Gastroesophageal sphincter (tissue), 4 donors: ENCODE results near the gene TNFAIP6. TPM values are rescaled to one million over a fixed set of nuclear protein-coding genes. Genes with fewer than 3 reads are reported as not detected.
A peak's percentile ranks its signal among the peaks of the same experiment; 100 is the strongest.

Experiments used
- ATAC-seq: fragments of 150-250 bp; one replicate; pipeline ENCODE4 v1.9.1; 2016; ENCODE audit warnings: mild to moderate bottlenecking, moderate library complexity
- H3K27ac ChIP-seq, 4 donors: fragments of 200-600 bp; sonication (generic) in 3 of 4; 1 replicate in 3 of 4; 2 replicates in 1 of 4; pipeline ENCODE4 v1.5.1; 2016 to 2019
- H3K27me3 ChIP-seq: fragments of 200-600 bp; sonication (generic); one replicate; pipeline ENCODE4 v1.5.1; 2019
- H3K36me3 ChIP-seq, 2 donors: fragments of 200-600 bp; sonication (generic); one replicate each; pipeline ENCODE4 v1.5.1; 2019; ENCODE audit warnings: control low read depth in 1 of 2
- H3K4me1 ChIP-seq, 3 donors: fragments of 200-600 bp; sonication (generic); 1 replicate in 2 of 3; 2 replicates in 1 of 3; pipeline ENCODE4 v1.5.1; 2016 to 2019; ENCODE audit warnings: control low read depth in 2 of 3
- H3K4me3 ChIP-seq, 2 donors: fragments of 200-600 bp; sonication (generic); one replicate each; pipeline ENCODE4 v1.5.1; 2019; ENCODE audit warnings: mild to moderate bottlenecking in 1 of 2, moderate library complexity in 1 of 2
- H3K9me3 ChIP-seq, 3 donors: fragments of 200-600 bp; sonication (generic); one replicate each; pipeline ENCODE4 v1.5.1; 2017 to 2019; ENCODE audit warnings: control low read depth in 2 of 3
- EP300 ChIP-seq: sonication (generic); formaldehyde crosslinking; IDR thresholded peaks from one replicate; pipeline ENCODE4 v1.6.1; 2017; ENCODE audit warnings: antibody characterized with exemption, mild to moderate bottlenecking
- POLR2A ChIP-seq, 2 donors: fragments of 450-650 bp; IDR thresholded peaks; one replicate each; pipeline ENCODE4 v1.6.1; 2017; ENCODE audit warnings: antibody characterized with exemption in 2 of 2, mild to moderate bottlenecking in 2 of 2, moderate library complexity in 1 of 2
- POLR2AphosphoS5 ChIP-seq: sonication (generic); formaldehyde crosslinking; IDR thresholded peaks from one replicate; pipeline ENCODE4 v1.6.1; 2017; ENCODE audit warnings: antibody characterized with exemption
- WGBS, 2 donors: methylation state at CpG; one replicate each; pipeline ENCODE4 v1.1.5; 2018; ENCODE audit warnings: low coverage in 1 of 2; 5-methylcytosine and 5-hydroxymethylcytosine counted together
- total RNA-seq, 4 donors: library from RNA; depleted of rRNA; stranded (reverse); fragments of >200 nt; gene quantifications; one replicate each; pipeline ENCODE4 v1.1.0, GENCODE V29; 2016
- TF ChIP-seq, protein P1 (sequence below), 4 experiments: fragments of 200-600 bp in 2 of 4; fragments of 450-650 bp in 2 of 4; sonication (generic) in 1 of 4; IDR thresholded peaks; one replicate each; pipeline ENCODE4 v1.5.1; 2017 to 2019; ENCODE audit warnings: antibody characterized with exemption in 4 of 4, mild to moderate bottlenecking in 2 of 4, moderate library complexity in 2 of 4

Gene TNFAIP6
- total RNA-seq, 4 donors from 2014 or later, result 1.1 to 12.5 (median 5.5) TPM

DNA sequence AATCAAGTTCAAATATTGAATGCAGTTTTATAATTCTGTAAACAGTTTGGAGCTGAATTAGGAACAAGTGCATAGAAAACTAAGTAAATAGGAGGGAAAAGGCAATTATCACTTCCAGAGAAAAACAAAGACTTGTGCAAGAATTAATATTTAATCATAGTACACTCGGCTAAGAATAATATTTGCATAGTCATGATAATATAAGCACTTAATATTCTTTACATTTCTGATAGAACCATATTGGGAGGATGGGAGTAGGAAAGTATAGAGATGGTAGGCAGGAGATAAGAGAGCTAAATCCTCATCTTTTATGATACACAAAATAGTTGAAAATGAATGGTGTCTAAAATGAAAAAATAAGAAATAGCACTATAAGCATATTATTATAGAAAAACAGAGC lies 27.4 kb upstream of the TNFAIP6 start:
- no peak overlapping the region for H3K4me3 ChIP-seq
- H3K4me1 ChIP-seq, result no peaks in the 10 kb centered on the region
- TF ChIP-seq EP300 (no peak), POLR2AphosphoS5 (no peak), POLR2A (IDR thresholded peaks at IDR 0.05) (no peak)
- TF ChIP-seq, protein P1, sequence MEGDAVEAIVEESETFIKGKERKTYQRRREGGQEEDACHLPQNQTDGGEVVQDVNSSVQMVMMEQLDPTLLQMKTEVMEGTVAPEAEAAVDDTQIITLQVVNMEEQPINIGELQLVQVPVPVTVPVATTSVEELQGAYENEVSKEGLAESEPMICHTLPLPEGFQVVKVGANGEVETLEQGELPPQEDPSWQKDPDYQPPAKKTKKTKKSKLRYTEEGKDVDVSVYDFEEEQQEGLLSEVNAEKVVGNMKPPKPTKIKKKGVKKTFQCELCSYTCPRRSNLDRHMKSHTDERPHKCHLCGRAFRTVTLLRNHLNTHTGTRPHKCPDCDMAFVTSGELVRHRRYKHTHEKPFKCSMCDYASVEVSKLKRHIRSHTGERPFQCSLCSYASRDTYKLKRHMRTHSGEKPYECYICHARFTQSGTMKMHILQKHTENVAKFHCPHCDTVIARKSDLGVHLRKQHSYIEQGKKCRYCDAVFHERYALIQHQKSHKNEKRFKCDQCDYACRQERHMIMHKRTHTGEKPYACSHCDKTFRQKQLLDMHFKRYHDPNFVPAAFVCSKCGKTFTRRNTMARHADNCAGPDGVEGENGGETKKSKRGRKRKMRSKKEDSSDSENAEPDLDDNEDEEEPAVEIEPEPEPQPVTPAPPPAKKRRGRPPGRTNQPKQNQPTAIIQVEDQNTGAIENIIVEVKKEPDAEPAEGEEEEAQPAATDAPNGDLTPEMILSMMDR (IDR thresholded peaks at IDR 0.05), result no peak
- H3K36me3 ChIP-seq, result no peaks in the 10 kb centered on the region
- H3K27ac ChIP-seq, result no peak overlapping the region
- no peak for ATAC-seq
- H3K27me3 ChIP-seq, result no peaks in the 10 kb centered on the region
- 40 to 73% methylated on average over 1 of the region's 1 CpG for WGBS, 2 donors
- H3K9me3 ChIP-seq, result no peaks in the 10 kb centered on the region

DNA sequence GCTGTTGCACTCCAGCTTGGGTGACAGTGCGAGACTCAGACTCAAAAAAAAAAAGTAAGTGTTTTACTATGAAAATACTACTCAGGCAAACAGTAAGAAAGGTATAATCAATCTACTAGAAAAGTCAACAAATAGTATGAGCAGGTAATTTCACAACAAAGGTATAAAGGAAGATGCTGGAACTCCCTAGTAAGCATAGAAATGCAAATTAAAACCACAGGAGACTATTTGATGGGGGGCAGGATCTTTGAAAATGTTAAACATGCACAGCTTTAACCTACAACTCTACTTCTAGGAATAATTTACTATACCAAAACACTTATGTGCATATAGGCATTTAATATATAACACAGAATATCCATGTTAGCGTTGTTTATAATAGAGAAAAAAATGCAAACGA lies 24.3 kb upstream of the TNFAIP6 start:
- H3K36me3 ChIP-seq, result no peaks in the 10 kb centered on the region
- no peaks in the 10 kb centered on the region for H3K4me1 ChIP-seq
- TF ChIP-seq EP300, result no peak
- no peak for TF ChIP-seq POLR2A (IDR thresholded peaks at IDR 0.05)
- TF ChIP-seq POLR2AphosphoS5, result no peak
- TF ChIP-seq, protein P1 (IDR thresholded peaks at IDR 0.05), result no peak
- no peaks in the 10 kb centered on the region for H3K27me3 ChIP-seq
- 68 to 83% methylated on average over 3 of the region's 3 CpGs for WGBS, 2 donors
- no peak overlapping the region for H3K4me3 ChIP-seq
- ATAC-seq, result no peak
- no peak overlapping the region for H3K27ac ChIP-seq
- no peaks in the 10 kb centered on the region for H3K9me3 ChIP-seq

DNA sequence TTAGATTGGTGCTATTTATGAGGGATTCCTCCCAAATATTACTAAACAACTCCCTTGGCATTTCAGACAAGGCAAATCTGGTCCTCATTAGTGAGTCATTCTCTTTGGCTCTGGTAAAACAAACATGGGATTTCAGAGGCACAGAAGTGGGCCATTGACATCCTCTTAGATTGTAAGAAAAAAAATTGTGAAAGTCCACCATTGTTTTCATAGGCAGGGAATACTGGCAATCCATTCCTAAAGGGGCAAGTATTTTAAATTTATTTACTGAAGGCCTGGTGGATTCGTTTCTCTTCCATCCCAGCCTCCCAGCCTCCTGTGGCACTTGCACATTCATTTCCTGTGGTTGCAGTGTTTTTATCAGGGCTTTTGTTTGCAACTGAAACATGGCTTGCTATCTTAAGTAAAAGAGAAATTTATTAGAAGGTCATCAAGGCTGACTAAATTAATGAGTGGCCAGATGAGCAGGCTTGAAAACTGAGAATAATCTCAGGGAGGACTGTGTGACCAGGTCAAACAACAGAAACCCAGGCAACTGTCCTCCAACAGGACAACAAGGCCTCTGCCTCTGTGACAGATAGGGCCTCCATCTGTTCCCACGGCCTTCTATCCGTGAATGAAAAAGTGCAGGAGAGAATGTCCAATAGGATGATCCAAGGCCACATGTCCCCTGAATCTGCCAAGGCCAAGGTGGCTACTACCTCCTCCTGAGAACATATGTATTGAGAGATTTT lies 23.1 kb upstream of the TNFAIP6 start:
- Histone ChIP-seq H3K36me3 (no peaks in the 10 kb centered on the region), H3K9me3 (no peaks in the 10 kb centered on the region), H3K27me3 (no peaks in the 10 kb centered on the region), H3K4me3 (no peak overlapping the region), H3K27ac (peak overlapping the region in 3 of 4 donors; percentile 6 to 24 (median 24)), H3K4me1 (peaks cover 0 to 3% (median 0%) of the 10 kb centered on the region in 3 donors)
- TF ChIP-seq POLR2A (IDR thresholded peaks at IDR 0.05), result no peak
- TF ChIP-seq POLR2AphosphoS5, result peak; percentile 36
- 59 to 62% methylated on average over 3 of the region's 3 CpGs for WGBS, 2 donors
- peak; percentile 83 for ATAC-seq

DNA sequence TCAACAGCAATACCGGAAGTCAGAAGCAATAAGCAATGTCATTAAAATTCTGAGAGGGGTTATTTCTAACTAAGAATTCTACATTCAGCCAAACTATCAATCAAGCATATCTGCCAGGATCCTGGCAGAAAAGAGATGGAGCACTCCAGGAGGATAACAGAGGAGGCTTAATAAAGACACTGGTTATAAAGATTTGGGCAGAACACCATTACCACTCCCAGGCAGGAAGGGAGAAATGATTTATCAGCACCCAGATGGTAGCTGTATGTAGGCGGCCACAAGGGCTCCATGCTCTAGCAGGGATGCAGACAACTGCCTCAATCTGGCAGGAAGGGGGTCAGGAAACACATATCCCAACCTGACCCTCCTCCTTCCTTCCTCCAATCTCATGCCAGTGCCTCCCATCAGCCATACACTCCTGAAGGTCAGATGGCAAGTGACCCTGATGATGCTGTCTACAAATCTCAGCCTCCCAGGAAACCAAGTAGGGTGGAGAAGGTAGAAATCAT lies 20.5 kb upstream of the TNFAIP6 start:
- peaks cover 0 to 4% (median 0%) of the 10 kb centered on the region in 3 donors for H3K4me1 ChIP-seq
- H3K4me3 ChIP-seq, result no peak overlapping the region
- no peaks in the 10 kb centered on the region for H3K27me3 ChIP-seq
- no peak overlapping the region for H3K27ac ChIP-seq
- 58 to 100% methylated on average over 1 to 2 of the region's 2 CpGs for WGBS, 2 donors
- ATAC-seq, result no peak
- no peaks in the 10 kb centered on the region for H3K9me3 ChIP-seq
- H3K36me3 ChIP-seq, result no peaks in the 10 kb centered on the region
- TF ChIP-seq POLR2AphosphoS5 (no peak), POLR2A (IDR thresholded peaks at IDR 0.05) (no peak), EP300 (no peak)
- TF ChIP-seq, protein P1 (IDR thresholded peaks at IDR 0.05), result no peak

DNA sequence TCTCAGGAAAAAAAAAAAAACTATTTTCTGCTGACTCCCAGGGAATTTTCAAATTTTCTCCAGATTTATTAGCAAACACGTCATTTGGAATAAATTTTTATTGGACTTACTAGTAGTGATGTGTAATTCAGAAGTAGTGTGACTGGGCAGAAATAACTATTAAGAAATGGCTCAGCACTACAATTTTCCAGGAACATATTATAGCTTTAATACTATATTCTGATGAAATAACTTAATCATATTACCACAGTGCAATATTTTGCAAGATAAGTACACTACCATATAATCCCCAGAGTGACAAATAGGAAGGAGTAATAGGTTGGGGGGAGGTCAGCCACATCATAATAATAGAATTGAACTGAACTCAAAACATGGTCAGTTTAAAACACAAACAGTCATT lies 19.7 kb upstream of the TNFAIP6 start:
- Histone ChIP-seq H3K4me1 (peaks cover 0 to 4% (median 0%) of the 10 kb centered on the region in 3 donors), H3K4me3 (no peak overlapping the region), H3K27ac (no peak overlapping the region), H3K9me3 (no peaks in the 10 kb centered on the region), H3K36me3 (no peaks in the 10 kb centered on the region), H3K27me3 (no peaks in the 10 kb centered on the region)
- ATAC-seq, result no peak
- WGBS, 2 donors, result 59 to 67% methylated on average over 1 of the region's 1 CpG
- TF ChIP-seq POLR2A (IDR thresholded peaks at IDR 0.05) (no peak), EP300 (no peak), POLR2AphosphoS5 (no peak)
- TF ChIP-seq, protein P1 (IDR thresholded peaks at IDR 0.05), result no peak
